SU-DHL-6 (cell line): ENCODE data around the gene VWA5B1.

ENCODE experiments used
- CTCF ChIP-seq: fragments of 200-600 bp; sonication (generic); IDR thresholded peaks from one replicate; pipeline ENCODE4 v1.5.1; 2017; ENCODE audit warnings: antibody characterized with exemption, mild to moderate bottlenecking, low read length, moderate library complexity; ENCODE audit not compliant: insufficient read depth, poor library complexity, severe bottlenecking
- EZH2phosphoT487 ChIP-seq: fragments of 200-600 bp; sonication (generic), shearing (Covaris generic); conservative IDR thresholded peaks from 2 replicates; pipeline ENCODE4 v1.6.1; 2018; ENCODE audit warnings: mild to moderate bottlenecking, antibody characterized with exemption, low read length, moderate library complexity, mixed read lengths

- TF ChIP-seq CTCF, result no peak
- TF ChIP-seq EZH2phosphoT487, result no peak
Observed at GRCh38 chr1:20284625-20285024, 6.0 kb upstream of the VWA5B1 start.
